Ascending aorta (tissue), 2 donors: ENCODE data around the gene EFEMP2. TPM values are rescaled to one million over a fixed set of nuclear protein-coding genes. Genes with fewer than 3 reads are reported as not detected.
"Not testable (repeated sequence)": the region's sequence is repeated elsewhere in the genome, so short reads cannot be mapped to it uniquely, and the experiment has no call there.

Experiments used
- DNase-seq, 2 donors: peaks; one replicate each; pipeline ENCODE4 v3.0.0-alpha.2; 2019; ENCODE audit warnings: low spot score in 2 of 2
- H3K27ac ChIP-seq, 2 donors: fragments of 200-600 bp; sonication (generic); one replicate each; pipeline ENCODE4 v1.5.1; 2016 to 2017; ENCODE audit warnings: mild to moderate bottlenecking in 1 of 2
- H3K27me3 ChIP-seq: fragments of 200-600 bp; sonication (generic); one replicate; pipeline ENCODE4 v1.5.1; 2017
- H3K36me3 ChIP-seq, 2 donors: fragments of 200-600 bp; sonication (generic); one replicate each; pipeline ENCODE4 v1.5.1; 2016
- H3K4me1 ChIP-seq, 2 donors: fragments of 200-600 bp; sonication (generic); one replicate each; pipeline ENCODE4 v1.5.1; 2016 to 2017; ENCODE audit warnings: mild to moderate bottlenecking in 1 of 2
- H3K4me3 ChIP-seq, 2 donors: fragments of 200-600 bp; sonication (generic); one replicate each; pipeline ENCODE4 v1.5.1; 2016 to 2017; ENCODE audit warnings: mild to moderate bottlenecking in 1 of 2
- H3K9me3 ChIP-seq, 2 donors: fragments of 200-600 bp; sonication (generic); one replicate each; pipeline ENCODE4 v1.5.1; 2016
- intact Hi-C: fragments of 100-400 bp; cut with DNase I; formaldehyde crosslinking; loops from one replicate; pipeline ENCODE4 v1.15.1; 2023
- total RNA-seq: library from RNA; depleted of rRNA; stranded (reverse); fragments of >200 nt; gene quantifications from one replicate; pipeline ENCODE4 v1.1.0, GENCODE V29; 2016
- TF ChIP-seq, protein P1 (sequence below), 3 experiments: fragments of 200-600 bp in 2 of 3; fragments of 450-650 bp in 1 of 3; sonication (generic) in 2 of 3; IDR thresholded peaks; one replicate each; pipeline ENCODE4 v1.5.1; 2016 to 2019; ENCODE audit warnings: antibody characterized with exemption in 3 of 3, mild to moderate bottlenecking in 1 of 3, moderate library complexity in 1 of 3

Gene EFEMP2
- total RNA-seq, 1 donor from 2014 or later = 92.8 TPM

DNA sequence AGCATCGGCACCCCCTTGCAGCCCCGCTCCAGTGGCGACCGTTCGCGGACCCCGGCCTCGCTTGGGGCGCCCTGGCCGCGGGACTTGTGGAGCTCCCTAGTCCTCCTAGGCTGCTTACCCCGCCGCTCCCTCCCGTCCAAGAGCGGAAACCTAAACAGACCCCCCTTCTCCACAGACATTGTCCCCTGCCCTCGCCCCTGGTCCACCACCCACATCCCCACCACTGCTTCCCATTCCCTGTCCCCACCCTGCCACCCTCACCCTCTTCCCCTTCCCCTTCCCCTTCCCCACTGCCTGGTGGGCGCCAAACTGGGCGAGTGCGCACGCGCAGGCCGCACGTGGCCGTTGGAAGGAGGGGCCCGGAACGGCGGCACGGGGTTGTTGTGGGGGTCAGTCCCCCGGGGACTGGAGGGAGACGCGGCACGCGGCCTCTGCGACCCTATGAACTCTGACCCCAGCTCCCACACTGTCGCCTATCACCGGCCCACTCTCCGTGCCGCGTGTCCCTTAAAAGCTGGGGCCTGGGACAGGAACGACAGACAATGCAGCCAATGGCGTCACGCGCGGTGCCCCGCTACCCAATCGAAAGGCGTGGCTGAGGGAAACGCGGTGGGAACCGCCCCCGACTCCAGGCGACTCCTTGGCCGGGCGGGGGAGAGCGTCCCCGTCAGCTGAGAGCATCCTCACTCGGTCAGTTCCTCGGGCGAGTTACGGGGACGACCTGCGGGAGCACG is 39.1 kb downstream of the EFEMP2 start, which contains the start of gene SNX32:
SNX32 (plus strand) TSS at position 667 of the 734 bp plus-strand sequence. CDS start 103 bp downstream, outside the sequence.
- Histone ChIP-seq H3K27me3 (no peaks in the 10 kb centered on the region), H3K9me3 (no peaks in the 10 kb centered on the region), H3K27ac (no peak within 1 kb of the TSS), H3K36me3 (no peaks in the 10 kb centered on the region), H3K4me3 (peak within 1 kb of the TSS; percentile 70 to 74), H3K4me1 (peaks cover 5 to 14% of the 10 kb centered on the region in 2 donors)
- intact Hi-C loops = loop anchor here (1.0 to 5.0 kb wide), 3 partner anchors 15 to 216 kb away; partner anchors contain the start of genes CFL1 and PCNX3
- TF ChIP-seq, protein P1, sequence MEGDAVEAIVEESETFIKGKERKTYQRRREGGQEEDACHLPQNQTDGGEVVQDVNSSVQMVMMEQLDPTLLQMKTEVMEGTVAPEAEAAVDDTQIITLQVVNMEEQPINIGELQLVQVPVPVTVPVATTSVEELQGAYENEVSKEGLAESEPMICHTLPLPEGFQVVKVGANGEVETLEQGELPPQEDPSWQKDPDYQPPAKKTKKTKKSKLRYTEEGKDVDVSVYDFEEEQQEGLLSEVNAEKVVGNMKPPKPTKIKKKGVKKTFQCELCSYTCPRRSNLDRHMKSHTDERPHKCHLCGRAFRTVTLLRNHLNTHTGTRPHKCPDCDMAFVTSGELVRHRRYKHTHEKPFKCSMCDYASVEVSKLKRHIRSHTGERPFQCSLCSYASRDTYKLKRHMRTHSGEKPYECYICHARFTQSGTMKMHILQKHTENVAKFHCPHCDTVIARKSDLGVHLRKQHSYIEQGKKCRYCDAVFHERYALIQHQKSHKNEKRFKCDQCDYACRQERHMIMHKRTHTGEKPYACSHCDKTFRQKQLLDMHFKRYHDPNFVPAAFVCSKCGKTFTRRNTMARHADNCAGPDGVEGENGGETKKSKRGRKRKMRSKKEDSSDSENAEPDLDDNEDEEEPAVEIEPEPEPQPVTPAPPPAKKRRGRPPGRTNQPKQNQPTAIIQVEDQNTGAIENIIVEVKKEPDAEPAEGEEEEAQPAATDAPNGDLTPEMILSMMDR (IDR thresholded peaks at IDR 0.05) = no peak
- DNase-seq = peak; percentile 80 to 97

DNA sequence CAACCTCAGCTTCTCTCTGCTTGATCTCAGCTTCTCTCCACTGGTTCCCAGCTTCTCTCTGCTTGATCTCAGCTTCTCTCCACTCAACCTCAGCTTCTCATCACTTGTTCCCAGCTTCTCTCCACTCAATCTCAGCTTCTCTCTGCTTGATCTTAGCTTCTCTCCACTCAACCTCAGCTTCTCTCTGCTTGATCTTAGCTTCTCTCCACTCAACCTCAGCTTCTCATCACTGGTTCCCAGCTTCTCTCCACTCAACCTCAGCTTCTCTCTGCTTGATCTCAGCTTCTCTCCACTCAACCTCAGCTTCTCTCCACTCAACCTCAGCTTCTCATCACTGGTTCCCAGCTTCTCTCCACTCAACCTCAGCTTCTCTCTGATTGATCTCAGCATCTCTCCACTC is 40.4 kb downstream of the EFEMP2 start:
- H3K9me3 ChIP-seq, DNase-seq, H3K27me3 ChIP-seq, H3K4me3 ChIP-seq, H3K36me3 ChIP-seq, H3K27ac ChIP-seq: not testable (repeated sequence)
- H3K4me1 ChIP-seq = peaks cover 5 to 14% of the 10 kb centered on the region in 2 donors
- intact Hi-C loops = loop anchor here (2.0 to 5.0 kb wide), 2 partner anchors 27 to 215 kb away; partner anchors contain the start of genes CFL1 and PCNX3

DNA sequence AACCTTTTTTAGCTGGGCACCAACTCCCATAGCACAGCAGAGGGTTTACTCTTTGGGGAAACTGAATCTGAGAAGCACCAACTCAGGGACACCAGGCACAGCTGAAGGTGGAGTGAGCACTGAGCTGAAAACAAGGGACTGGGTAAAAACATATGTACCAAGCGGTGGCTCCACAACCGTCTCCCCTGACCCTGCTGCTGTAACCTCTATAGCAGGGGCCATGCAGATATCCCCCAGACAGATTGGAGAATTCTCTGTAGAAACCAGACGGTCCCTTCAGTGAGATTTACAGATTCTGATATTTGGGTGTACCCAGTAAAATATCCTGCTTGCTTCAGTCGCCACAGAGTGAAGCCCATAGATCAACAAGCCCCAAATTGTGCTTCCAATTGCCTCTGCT is 43.1 kb downstream of the EFEMP2 start:
- DNase-seq = no peak
- no peak overlapping the region for H3K27ac ChIP-seq
- no peak overlapping the region for H3K4me3 ChIP-seq
- no peaks in the 10 kb centered on the region for H3K9me3 ChIP-seq
- no peaks in the 10 kb centered on the region for H3K36me3 ChIP-seq
- no peaks in the 10 kb centered on the region for H3K27me3 ChIP-seq
- TF ChIP-seq, protein P1 (IDR thresholded peaks at IDR 0.05) = no peak
- intact Hi-C loops = no loop called here
- peaks cover 5 to 13% of the 10 kb centered on the region in 2 donors for H3K4me1 ChIP-seq

DNA sequence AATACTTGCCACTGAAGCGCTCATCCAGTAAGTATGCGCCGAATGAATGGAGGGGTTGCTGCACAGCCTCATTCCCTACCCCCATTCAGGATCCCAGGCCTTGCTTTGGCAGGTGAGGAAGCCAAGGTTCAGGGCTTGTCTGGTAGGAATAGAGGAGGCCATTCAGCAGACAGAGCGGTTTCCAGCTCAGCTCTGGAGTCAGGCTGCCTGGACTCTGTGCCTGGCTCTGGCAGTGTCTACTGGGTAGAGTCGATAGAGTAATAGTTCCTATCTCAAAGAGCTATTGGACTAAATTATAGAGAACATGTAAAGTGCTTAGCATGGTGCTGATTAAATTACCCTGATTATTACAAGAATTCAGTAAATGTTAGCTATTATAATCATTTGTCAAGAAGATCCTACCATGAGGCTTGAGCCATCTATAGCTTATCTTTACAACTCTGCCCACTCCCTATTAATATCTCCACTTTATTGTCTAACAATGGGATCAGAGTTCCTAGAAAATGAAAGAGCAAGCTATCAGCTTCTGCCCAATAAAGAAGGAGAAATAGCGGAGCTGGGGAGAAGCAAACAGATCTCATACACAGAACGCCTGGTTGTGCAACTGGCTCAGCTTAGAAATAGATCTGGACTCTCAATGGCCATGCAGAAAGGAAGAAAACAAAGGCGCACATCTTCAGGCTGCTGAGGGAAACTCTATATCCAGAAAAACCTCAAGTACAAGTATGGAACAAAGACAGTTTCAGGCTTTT is 45.4 kb downstream of the EFEMP2 start:
- TF ChIP-seq, protein P1 (IDR thresholded peaks at IDR 0.05) = no peak
- H3K36me3 ChIP-seq = no peaks in the 10 kb centered on the region
- no peaks in the 10 kb centered on the region for H3K4me1 ChIP-seq
- intact Hi-C loops = no loop called here
- no peaks in the 10 kb centered on the region for H3K27me3 ChIP-seq
- DNase-seq = no peak
- H3K27ac ChIP-seq = no peak overlapping the region
- no peak overlapping the region for H3K4me3 ChIP-seq
- H3K9me3 ChIP-seq = no peaks in the 10 kb centered on the region

DNA sequence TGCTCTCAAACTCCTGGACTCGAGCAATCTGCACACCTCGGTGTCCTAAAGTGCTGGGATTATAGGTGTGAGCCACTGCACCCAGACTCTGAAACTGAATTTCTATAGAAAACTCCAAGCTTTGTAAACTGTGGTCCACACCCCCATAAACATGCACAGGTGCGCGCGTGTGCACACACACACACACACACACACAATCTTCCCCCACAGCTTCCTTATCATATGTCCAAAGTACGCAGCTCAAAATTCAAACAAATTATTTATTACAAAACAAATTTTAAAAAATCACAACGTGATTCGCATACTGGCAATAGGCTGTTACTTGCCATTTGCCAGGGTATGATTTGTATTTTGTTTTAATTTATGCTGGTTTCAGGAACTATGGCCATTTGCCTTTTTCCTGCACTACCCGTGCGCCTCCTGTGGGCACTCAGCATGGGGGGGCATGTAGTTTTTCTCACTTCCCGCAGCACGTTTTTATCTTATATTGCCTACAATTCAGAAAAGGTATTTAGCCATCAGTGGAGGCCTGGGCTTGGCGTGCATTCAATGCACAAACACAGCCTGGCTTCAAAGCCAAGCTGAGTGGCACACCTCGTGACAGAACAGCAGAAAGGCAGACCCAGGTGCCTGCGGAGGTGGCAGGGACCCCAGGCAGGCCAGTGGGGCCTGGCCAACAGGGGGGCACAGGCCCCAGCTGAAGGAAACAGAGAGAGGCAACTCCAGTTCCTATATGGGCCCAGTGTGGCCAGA is 49.6 kb downstream of the EFEMP2 start:
- peaks cover 0 to 2% of the 10 kb centered on the region in 2 donors for H3K4me1 ChIP-seq
- H3K36me3 ChIP-seq = no peaks in the 10 kb centered on the region
- TF ChIP-seq, protein P1 (IDR thresholded peaks at IDR 0.05) = no peak
- H3K27me3 ChIP-seq = no peaks in the 10 kb centered on the region
- H3K27ac ChIP-seq = no peak overlapping the region
- H3K4me3 ChIP-seq = no peak overlapping the region
- no peaks in the 10 kb centered on the region for H3K9me3 ChIP-seq
- intact Hi-C loops = no loop called here
- no peak for DNase-seq
